Esophagus (tissue), 2 donors: ENCODE data around the gene ASL. TPM values are rescaled to one million over a fixed set of nuclear protein-coding genes. Genes with fewer than 3 reads are reported as not detected.
A peak's percentile ranks its signal among the peaks of the same experiment; 100 is the strongest.
"Not testable (repeated sequence)": the region's sequence is repeated elsewhere in the genome, so short reads cannot be mapped to it uniquely, and the experiment has no call there.

Source experiments
- H3K27ac ChIP-seq, 2 donors: one replicate each; pipeline ENCODE4 v1.5.1; 2013; ENCODE audit warnings: low read depth in 2 of 2, mild to moderate bottlenecking in 2 of 2, inconsistent platforms in 1 of 2, low read length in 1 of 2, moderate library complexity in 1 of 2
- H3K27me3 ChIP-seq, 2 donors: one replicate each; pipeline ENCODE4 v1.6.1; 2013; ENCODE audit warnings: low read length in 2 of 2, control low read depth in 1 of 2, mild to moderate bottlenecking in 1 of 2; ENCODE audit not compliant: insufficient read depth in 2 of 2, control insufficient read depth in 1 of 2
- H3K36me3 ChIP-seq, 2 donors: one replicate each; pipeline ENCODE4 v1.6.1; 2013; ENCODE audit warnings: low read length in 1 of 2; ENCODE audit not compliant: control insufficient read depth in 2 of 2, insufficient read depth in 2 of 2
- H3K4me1 ChIP-seq, 2 donors: one replicate each; pipeline ENCODE4 v1.6.1; 2013; ENCODE audit warnings: low read length in 1 of 2; ENCODE audit not compliant: control insufficient read depth in 2 of 2, insufficient read depth in 2 of 2
- H3K4me3 ChIP-seq, 2 donors: one replicate each; pipeline ENCODE4 v1.5.1; 2013; ENCODE audit warnings: low read length in 2 of 2, mild to moderate bottlenecking in 2 of 2, low read depth in 1 of 2, moderate library complexity in 1 of 2
- H3K9me3 ChIP-seq, 2 donors: one replicate each; pipeline ENCODE4 v1.6.1; 2013; ENCODE audit warnings: mild to moderate bottlenecking in 2 of 2, low read depth in 1 of 2, low read length in 1 of 2, moderate library complexity in 1 of 2; ENCODE audit not compliant: control insufficient read depth in 2 of 2, insufficient read depth in 1 of 2
- WGBS, 2 donors: extraction: QIAGEN DNeasy Blood & Tissue Kit; methylation state at CpG; one replicate each; pipeline ENCODE4 v1.1.7; 2013; 5-methylcytosine and 5-hydroxymethylcytosine counted together
- polyA plus RNA-seq, 2 donors: library from polyadenylated mRNA; stranded (reverse); fragments of 200-250 nt; gene quantifications; one replicate each; pipeline ENCODE4 v1.2.3, GENCODE V29; 2013
- donor health status: healthy with polysubstance abuse.
- donor health status: Bipolar disorder and iron deficiency.

ASL gene
- 10 to 100 TPM; 25.8 to 31.6 TPM for polyA plus RNA-seq

GRCh38 chr7:66075590-66076461 is at the start of gene ASL:
Gene ASL, plus strand, starts transcription at chr7:66075819. Its CDS starts 263 bp downstream, at chr7:66076082.
- Histone ChIP-seq H3K9me3 (no peaks in the 10 kb centered on the region), H3K27me3 (no peaks in the 10 kb centered on the region), H3K4me3 (peak within 1 kb of the TSS; percentile 87), H3K4me1 (peaks cover 0 to 7% of the 10 kb centered on the region in 2 donors), H3K27ac (peak within 1 kb of the TSS; percentile 51 to 75), H3K36me3 (peaks cover 0 to 4% of the 10 kb centered on the region in 2 donors)
- WGBS, 2 donors, result 1% methylated on average over 62 to 67 of the region's 67 CpGs

GRCh38 chr7:66028342-66028741 is 47.3 kb upstream of the ASL start:
- H3K27ac ChIP-seq, H3K27me3 ChIP-seq, H3K36me3 ChIP-seq, H3K4me3 ChIP-seq, H3K4me1 ChIP-seq, H3K9me3 ChIP-seq: not testable (repeated sequence)
- WGBS, 2 donors, result 53 to 58% methylated on average over 3 of the region's 3 CpGs

GRCh38 chr7:66033471-66034385 is 41.9 kb upstream of the ASL start:
- H3K36me3 ChIP-seq, result no peaks in the 10 kb centered on the region
- no peak overlapping the region for H3K27ac ChIP-seq
- H3K4me1 ChIP-seq, result no peaks in the 10 kb centered on the region
- H3K4me3 ChIP-seq, result no peak overlapping the region
- H3K27me3 ChIP-seq, result no peaks in the 10 kb centered on the region
- H3K9me3 ChIP-seq, result no peaks in the 10 kb centered on the region
- 66 to 83% methylated on average over 7 of the region's 7 CpGs for WGBS, 2 donors

- H3K36me3 ChIP-seq, H3K4me3 ChIP-seq, H3K4me1 ChIP-seq, H3K27me3 ChIP-seq, H3K9me3 ChIP-seq, H3K27ac ChIP-seq: not testable (repeated sequence)
- WGBS, 2 donors, result 23 to 45% methylated on average over 1 of the region's 1 CpG
Measured at GRCh38 chr7:66034436-66035010, 41.1 kb upstream of the ASL start.

GRCh38 chr7:66036382-66036781 is 39.2 kb upstream of the ASL start:
- H3K4me1 ChIP-seq, result no peaks in the 10 kb centered on the region
- H3K27me3 ChIP-seq, result no peaks in the 10 kb centered on the region
- H3K27ac ChIP-seq, result no peak overlapping the region
- H3K36me3 ChIP-seq, result no peaks in the 10 kb centered on the region
- H3K9me3 ChIP-seq, result no peaks in the 10 kb centered on the region
- H3K4me3 ChIP-seq, result no peak overlapping the region
- 77 to 79% methylated on average over 3 of the region's 3 CpGs for WGBS, 2 donors

GRCh38 chr7:66036788-66037187 is 38.8 kb upstream of the ASL start:
- no peaks in the 10 kb centered on the region for H3K27me3 ChIP-seq
- no peaks in the 10 kb centered on the region for H3K36me3 ChIP-seq
- H3K4me3 ChIP-seq, result no peak overlapping the region
- WGBS, 2 donors, result 86 to 90% methylated on average over 7 of the region's 7 CpGs
- no peaks in the 10 kb centered on the region for H3K9me3 ChIP-seq
- H3K27ac ChIP-seq, result no peak overlapping the region
- no peaks in the 10 kb centered on the region for H3K4me1 ChIP-seq

GRCh38 chr7:66039094-66039670 is 36.4 kb upstream of the ASL start:
- Histone ChIP-seq H3K4me3 (no peak overlapping the region), H3K9me3 (no peaks in the 10 kb centered on the region), H3K36me3 (no peaks in the 10 kb centered on the region), H3K27ac (no peak overlapping the region), H3K4me1 (no peaks in the 10 kb centered on the region), H3K27me3 (no peaks in the 10 kb centered on the region)
- WGBS, 2 donors, result 90 to 91% methylated on average over 3 of the region's 3 CpGs

GRCh38 chr7:66043681-66044497 is 31.7 kb upstream of the ASL start:
- Histone ChIP-seq H3K27me3 (no peaks in the 10 kb centered on the region), H3K4me3 (peak overlapping the region; percentile 43 to 59), H3K36me3 (no peaks in the 10 kb centered on the region), H3K4me1 (no peaks in the 10 kb centered on the region), H3K27ac (peak overlapping the region in 1 of 2 donors; percentile 29), H3K9me3 (no peaks in the 10 kb centered on the region)
- 6 to 7% methylated on average over 49 of the region's 49 CpGs for WGBS, 2 donors

- peak overlapping the region; percentile 43 to 59 for H3K4me3 ChIP-seq
- WGBS, 2 donors, result 15 to 18% methylated on average over 17 of the region's 17 CpGs
- H3K27ac ChIP-seq, H3K9me3 ChIP-seq, H3K36me3 ChIP-seq, H3K27me3 ChIP-seq, H3K4me1 ChIP-seq: not testable (repeated sequence)
Measured at GRCh38 chr7:66044498-66044854, 31.1 kb upstream of the ASL start.
